ENCODE measurements around the gene CFLAR. TPM values are rescaled to one million over a fixed set of nuclear protein-coding genes. Genes with fewer than 3 reads are reported as not detected.

Gene CFLAR
- total and polyA plus RNA-seq, 9 of the 15 experiments (the other 6 are each of a cell fraction or from before 2014, with no cell fraction given) = 27.5 to 102 (median 54.0) TPM

- CTCF ChIA-PET (ENCODE audit: low intra/inter-chr PET ratio) = no interaction called here
Observed at GRCh38 chr2:201135386-201135785, 19.4 kb downstream of the CFLAR start.

GRCh38 chr2:201136889-201137321 is 20.9 kb downstream of the CFLAR start:
- in situ Hi-C loops (cut with MboI) = no loop called here
- peaks cover 75% of the 10 kb centered on the region for H3K36me3 ChIP-seq (ENCODE audit: control insufficient read depth, insufficient read depth, low read length)
- no peak for TF ChIP-seq MAZ (CRISPR knock-in tag; conservative IDR thresholded peaks at IDR 0.05 in 1 of 2, IDR thresholded peaks at IDR 0.05 in 1 of 2)
- no peak for TF ChIP-seq E2F8 (IDR thresholded peaks at IDR 0.05; ENCODE audit: low read depth, partially characterized antibody)
- TF ChIP-seq ZNF655 (CRISPR knock-in tag; IDR thresholded peaks at IDR 0.05) = no peak
- no peak for TF ChIP-seq POU5F1 (IDR thresholded peaks at IDR 0.05; ENCODE audit: borderline replicate concordance, low read depth, low read length, partially characterized antibody)
- TF ChIP-seq C11orf30 (IDR thresholded peaks at IDR 0.05; ENCODE audit: low read depth) = no peak

More at GRCh38 chr2:201135386-201135785, 19.4 kb downstream of the CFLAR start:
- TF ChIP-seq CREB3L1 (IDR thresholded peaks at IDR 0.05; ENCODE audit: borderline replicate concordance, low read depth) = no peak
- H3K9ac ChIP-seq (ENCODE audit: insufficient read depth in 1 of 2, low read depth in 2 of 2, low read length in 2 of 2) = no peak overlapping the region
- peaks cover 80% of the 10 kb centered on the region for H3K36me3 ChIP-seq (ENCODE audit: control insufficient read depth, insufficient read depth, low read length)
- no peaks in the 10 kb centered on the region for H3K9me3 ChIP-seq (replicated peaks; ENCODE audit: control insufficient read depth, insufficient read depth, low read depth, low read length)
- H3K79me2 ChIP-seq (ENCODE audit: control insufficient read depth, insufficient read depth, low read length) = peaks cover 46% of the 10 kb centered on the region
- H3K4me1 ChIP-seq (replicated peaks in 1 of 2; ENCODE audit: control insufficient read depth in 2 of 2, insufficient read depth in 2 of 2, low read length in 2 of 2) = peaks cover 0 to 23% of the 10 kb centered on the region in 2 experiments; a peak in 3 of 5 replicates
- WGBS (ENCODE audit: insufficient coverage, low coverage, missing lambda C conversion rate) = 89% methylated on average over 4 of the region's 4 CpGs
- no TSS peak for BruUV-seq (replicated peaks)
- no peak overlapping the region for H3K4me3 ChIP-seq
- FAIRE-seq = no peak
- H3K4me2 ChIP-seq (ENCODE audit: insufficient read depth, low read length) = no peak overlapping the region
- H3K27ac ChIP-seq (ENCODE audit: extremely low read depth, low read depth, low read length) = no peak overlapping the region
- no peaks in the 10 kb centered on the region for H3K27me3 ChIP-seq (ENCODE audit: control insufficient read depth in 2 of 2, insufficient read depth in 2 of 2, low read length in 2 of 2)
- no peak for DNase-seq (ENCODE audit: extremely low read depth in 1 of 4, low spot score in 3 of 4)
- no peak for ATAC-seq
- intact Hi-C loops (cut with micrococcal nuclease) (no loop called here), in situ Hi-C loops (cut with MboI) (no loop called here)
- POLR2A ChIA-PET = interaction anchor here (0.7 to 2.6 kb wide), 3 partner anchors 10 to 525 kb away, joined by 3 to 15 read pairs (median 4); no protein-coding TSS in a partner anchor
- no peak overlapping the region for H2AFZ ChIP-seq (ENCODE audit: low read depth, low read length)
- no peaks in the 10 kb centered on the region for H4K20me1 ChIP-seq (replicated peaks; ENCODE audit: control insufficient read depth, insufficient read depth, low read length)
- no peaks in the 10 kb centered on the region for H3K9me1 ChIP-seq (ENCODE audit: control insufficient read depth, insufficient read depth, low read length)

More at GRCh38 chr2:201136889-201137321, 20.9 kb downstream of the CFLAR start:
- FAIRE-seq (no peak), ATAC-seq (no peak), DNase-seq (ENCODE audit: extremely low read depth in 1 of 4, low spot score in 3 of 4) (no peak)
- ChIA-PET CTCF (ENCODE audit: low intra/inter-chr PET ratio) (no interaction called here), POLR2A (interaction anchor here (0.5 to 2.6 kb wide), 2 partner anchors 8 to 170 kb away, joined by 3 to 15 read pairs; no protein-coding TSS in a partner anchor)
- Histone ChIP-seq H3K4me3 (no peak overlapping the region), H3K4me1 (replicated peaks in 1 of 2; ENCODE audit: control insufficient read depth in 2 of 2, insufficient read depth in 2 of 2, low read length in 2 of 2) (peaks cover 0 to 10% of the 10 kb centered on the region in 2 experiments; a peak in 3 of 5 replicates), H2AFZ (ENCODE audit: low read depth, low read length) (no peak overlapping the region), H3K27ac (ENCODE audit: extremely low read depth, low read depth, low read length) (no peak overlapping the region), H3K9ac (ENCODE audit: insufficient read depth in 1 of 2, low read depth in 2 of 2, low read length in 2 of 2) (no peak overlapping the region), H3K9me3 (replicated peaks; ENCODE audit: control insufficient read depth, insufficient read depth, low read depth, low read length) (no peaks in the 10 kb centered on the region), H3K9me1 (ENCODE audit: control insufficient read depth, insufficient read depth, low read length) (no peaks in the 10 kb centered on the region), H4K20me1 (replicated peaks; ENCODE audit: control insufficient read depth, insufficient read depth, low read length) (no peaks in the 10 kb centered on the region), H3K27me3 (ENCODE audit: control insufficient read depth in 2 of 2, insufficient read depth in 2 of 2, low read length in 2 of 2) (no peaks in the 10 kb centered on the region), H3K4me2 (ENCODE audit: insufficient read depth, low read length) (no peak overlapping the region), H3K79me2 (ENCODE audit: control insufficient read depth, insufficient read depth, low read length) (peaks cover 31% of the 10 kb centered on the region)
- intact Hi-C loops (cut with micrococcal nuclease) = no loop called here
- BruUV-seq (replicated peaks) = no TSS peak
- WGBS (ENCODE audit: insufficient coverage, low coverage, missing lambda C conversion rate) = 83% methylated on average over 1 of the region's 3 CpGs

All from K562 (cell line).